Thyroid gland (tissue), 4 donors: ENCODE results near the gene LRCOL1. TPM values are rescaled to one million over a fixed set of nuclear protein-coding genes. Genes with fewer than 3 reads are reported as not detected.

ENCODE experiments used
- DNase-seq, 2 donors: peaks; one replicate each; pipeline ENCODE4 v3.0.0-alpha.2; 2019
- H3K27ac ChIP-seq, 3 donors: fragments of 200-600 bp; sonication (generic); 1 replicate in 2 of 3; 2 replicates in 1 of 3; pipeline ENCODE4 v1.5.1; 2016 to 2019; ENCODE audit warnings: mild to moderate bottlenecking in 1 of 3, moderate library complexity in 1 of 3
- H3K27me3 ChIP-seq: fragments of 200-600 bp; sonication (generic); one replicate; pipeline ENCODE4 v1.5.1; 2019
- H3K36me3 ChIP-seq, 2 donors: fragments of 200-600 bp; sonication (generic); one replicate each; pipeline ENCODE4 v1.5.1; 2016 to 2019
- H3K4me1 ChIP-seq, 2 donors: fragments of 200-600 bp; sonication (generic); one replicate each; pipeline ENCODE4 v1.5.1; 2017 to 2019
- H3K4me3 ChIP-seq, 3 donors: fragments of 200-600 bp; sonication (generic); replicated peaks in 1 of 3; 1 replicate in 2 of 3; 2 replicates in 1 of 3; pipeline ENCODE4 v1.5.1; 2016; ENCODE audit warnings: mild to moderate bottlenecking in 1 of 3
- H3K9me3 ChIP-seq: fragments of 200-600 bp; sonication (generic); one replicate; pipeline ENCODE4 v1.5.1; 2017
- POLR2A ChIP-seq, 2 donors: fragments of 450-650 bp; IDR thresholded peaks; one replicate each; pipeline ENCODE4 v1.6.1; 2017; ENCODE audit warnings: antibody characterized with exemption in 2 of 2, mild to moderate bottlenecking in 2 of 2, moderate library complexity in 1 of 2
- WGBS, 2 donors: methylation state at CpG; one replicate each; pipeline ENCODE4 v1.1.5; 2017; 5-methylcytosine and 5-hydroxymethylcytosine counted together
- intact Hi-C: fragments of 100-400 bp; cut with DNase I; formaldehyde crosslinking; loops from one replicate; pipeline ENCODE4 v1.15.1; 2023
- total RNA-seq, 4 donors: library from RNA; depleted of rRNA; stranded (reverse); fragments of >200 nt; gene quantifications; one replicate each; pipeline ENCODE4 v1.2.3, GENCODE V29; 2016
- TF ChIP-seq, protein P1 (sequence below), 6 experiments: fragments of 200-600 bp in 3 of 6; fragments of 450-650 bp in 3 of 6; sonication (generic) in 3 of 6; IDR thresholded peaks; one replicate each; pipeline ENCODE4 v1.5.1; 2016 to 2019; ENCODE audit warnings: antibody characterized with exemption in 6 of 6, mild to moderate bottlenecking in 2 of 6, inconsistent platforms in 1 of 6, moderate library complexity in 1 of 6

The LRCOL1 gene
- total RNA-seq, 4 donors from 2014 or later, result 0.89 to 3.2 (median 3.2) TPM; not detected in 1

DNA sequence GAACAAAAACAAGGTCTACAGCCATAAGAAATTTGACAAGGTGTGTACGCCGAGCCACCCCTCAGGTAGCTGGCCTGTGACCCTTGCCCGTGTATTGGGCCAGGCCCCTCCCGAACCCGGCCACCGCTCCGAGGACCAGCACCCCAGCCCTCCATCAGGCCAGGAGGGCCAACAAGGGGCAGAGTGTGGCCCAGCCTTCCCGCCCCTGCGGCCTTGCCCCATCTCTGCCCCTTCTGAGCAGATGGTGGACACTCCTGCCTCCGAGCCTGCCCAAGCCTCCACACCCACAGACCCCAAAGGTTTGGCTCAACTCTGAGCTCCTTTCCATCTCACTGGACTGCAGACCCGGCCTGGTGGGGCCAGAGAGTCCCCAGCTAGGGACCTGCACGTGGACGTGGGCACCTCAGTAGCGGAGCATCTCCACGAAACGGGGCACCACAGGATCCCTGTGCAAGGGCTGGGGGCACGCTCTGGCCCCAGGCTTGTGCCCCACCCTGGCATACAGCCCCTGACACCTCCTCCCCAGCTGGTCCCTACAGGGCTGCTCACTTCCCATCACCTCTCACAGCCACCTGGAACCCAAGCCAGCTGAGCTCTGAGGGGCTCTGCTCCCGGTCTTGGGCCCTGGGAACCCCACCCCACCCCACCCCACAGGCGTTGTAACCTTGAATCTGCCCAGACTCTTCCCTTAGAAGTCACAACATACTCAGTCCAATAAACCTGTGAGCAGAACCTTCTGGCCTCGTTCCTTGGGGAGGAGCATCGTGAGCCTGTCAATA is 11.5 kb upstream of the LRCOL1 start:
- Histone ChIP-seq H3K27me3 (peaks cover 18% of the 10 kb centered on the region), H3K27ac (no peak overlapping the region), H3K9me3 (no peaks in the 10 kb centered on the region), H3K4me3 (no peak overlapping the region), H3K4me1 (peaks cover 4 to 5% of the 10 kb centered on the region in 2 donors), H3K36me3 (peaks cover 0 to 4% of the 10 kb centered on the region in 2 donors)
- intact Hi-C loops, result no loop called here
- TF ChIP-seq, protein P1, sequence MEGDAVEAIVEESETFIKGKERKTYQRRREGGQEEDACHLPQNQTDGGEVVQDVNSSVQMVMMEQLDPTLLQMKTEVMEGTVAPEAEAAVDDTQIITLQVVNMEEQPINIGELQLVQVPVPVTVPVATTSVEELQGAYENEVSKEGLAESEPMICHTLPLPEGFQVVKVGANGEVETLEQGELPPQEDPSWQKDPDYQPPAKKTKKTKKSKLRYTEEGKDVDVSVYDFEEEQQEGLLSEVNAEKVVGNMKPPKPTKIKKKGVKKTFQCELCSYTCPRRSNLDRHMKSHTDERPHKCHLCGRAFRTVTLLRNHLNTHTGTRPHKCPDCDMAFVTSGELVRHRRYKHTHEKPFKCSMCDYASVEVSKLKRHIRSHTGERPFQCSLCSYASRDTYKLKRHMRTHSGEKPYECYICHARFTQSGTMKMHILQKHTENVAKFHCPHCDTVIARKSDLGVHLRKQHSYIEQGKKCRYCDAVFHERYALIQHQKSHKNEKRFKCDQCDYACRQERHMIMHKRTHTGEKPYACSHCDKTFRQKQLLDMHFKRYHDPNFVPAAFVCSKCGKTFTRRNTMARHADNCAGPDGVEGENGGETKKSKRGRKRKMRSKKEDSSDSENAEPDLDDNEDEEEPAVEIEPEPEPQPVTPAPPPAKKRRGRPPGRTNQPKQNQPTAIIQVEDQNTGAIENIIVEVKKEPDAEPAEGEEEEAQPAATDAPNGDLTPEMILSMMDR (IDR thresholded peaks at IDR 0.05), result no peak
- no peak for TF ChIP-seq POLR2A (IDR thresholded peaks at IDR 0.05)
- WGBS, 2 donors, result 83 to 90% methylated on average over 18 to 19 of the region's 21 CpGs
- no peak for DNase-seq

DNA sequence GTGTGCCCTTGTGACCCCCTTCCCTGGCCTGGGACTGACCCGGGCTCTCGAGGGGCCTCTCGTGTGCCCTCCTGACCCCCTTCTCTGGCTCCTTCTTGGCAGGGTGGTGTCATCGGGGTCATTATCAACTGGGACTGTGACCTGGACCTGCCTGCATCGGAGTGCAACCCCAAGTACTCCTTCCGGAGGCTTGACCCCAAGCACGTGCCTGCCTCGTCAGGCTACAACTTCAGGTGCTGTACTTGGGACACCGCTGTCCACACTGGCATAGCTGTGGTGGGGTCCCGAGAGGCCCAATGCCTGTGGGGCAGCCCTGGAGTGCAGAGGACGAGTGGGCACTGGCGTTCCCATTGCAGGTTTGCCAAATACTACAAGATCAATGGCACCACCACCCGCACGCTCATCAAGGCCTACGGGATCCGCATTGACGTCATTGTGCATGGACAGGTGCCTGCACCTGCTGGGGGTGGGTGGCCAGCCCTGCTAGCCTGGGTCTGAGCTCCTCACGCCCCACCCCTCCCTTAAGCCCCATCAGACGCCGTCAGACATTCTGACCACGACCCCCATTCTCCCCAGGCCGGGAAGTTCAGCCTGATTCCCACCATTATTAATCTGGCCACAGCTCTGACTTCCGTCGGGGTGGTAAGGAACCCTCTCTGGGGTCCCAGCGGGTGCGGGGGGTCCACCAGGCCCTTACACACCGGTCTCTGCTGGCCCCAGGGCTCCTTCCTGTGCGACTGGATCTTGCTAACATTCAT is 10.7 kb upstream of the LRCOL1 start:
- no peak overlapping the region for H3K4me3 ChIP-seq
- peaks cover 4 to 5% of the 10 kb centered on the region in 2 donors for H3K4me1 ChIP-seq
- H3K36me3 ChIP-seq, result peaks cover 0 to 4% of the 10 kb centered on the region in 2 donors
- peaks cover 25% of the 10 kb centered on the region for H3K27me3 ChIP-seq
- H3K27ac ChIP-seq, result no peak overlapping the region
- TF ChIP-seq, protein P1 (IDR thresholded peaks at IDR 0.05), result no peak
- TF ChIP-seq POLR2A (IDR thresholded peaks at IDR 0.05), result no peak
- DNase-seq, result no peak
- H3K9me3 ChIP-seq, result no peaks in the 10 kb centered on the region
- intact Hi-C loops, result no loop called here
- 69 to 80% methylated on average over 20 to 24 of the region's 28 CpGs for WGBS, 2 donors

DNA sequence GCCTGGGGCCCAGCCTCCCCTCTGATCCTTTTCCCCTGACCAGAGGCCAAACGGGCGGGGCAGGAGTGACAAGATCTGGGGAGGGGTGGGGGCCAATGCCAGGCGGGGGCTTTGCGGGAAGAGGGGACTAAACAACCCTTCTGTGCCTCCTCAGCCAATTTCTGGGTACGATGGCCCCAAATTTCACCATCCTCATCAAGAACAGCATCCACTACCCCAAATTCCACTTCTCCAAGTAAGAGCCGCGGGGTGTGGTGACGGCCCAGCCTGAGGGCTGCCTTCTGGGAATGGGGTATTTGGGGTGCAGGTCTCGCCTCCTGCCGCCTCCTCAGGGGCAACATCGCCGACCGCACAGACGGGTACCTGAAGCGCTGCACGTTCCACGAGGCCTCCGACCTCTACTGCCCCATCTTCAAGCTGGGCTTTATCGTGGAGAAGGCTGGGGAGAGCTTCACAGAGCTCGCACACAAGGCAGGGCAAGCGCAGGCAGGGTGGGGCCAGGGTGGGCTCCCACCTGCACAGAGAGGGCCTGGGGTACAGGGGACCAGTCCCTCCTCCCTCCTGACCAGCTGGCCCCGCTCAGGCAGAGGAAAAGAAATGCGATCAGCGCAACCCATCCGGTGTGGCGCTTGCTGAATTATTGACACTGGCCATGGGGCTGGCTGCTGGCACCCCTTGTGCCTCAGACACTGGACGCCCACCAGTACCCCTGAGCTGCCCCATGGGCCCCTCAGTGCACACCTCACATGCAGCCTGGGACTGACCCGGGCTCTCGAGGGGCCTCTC is 9.9 kb upstream of the LRCOL1 start:
- H3K9me3 ChIP-seq, result no peaks in the 10 kb centered on the region
- intact Hi-C loops, result no loop called here
- H3K4me1 ChIP-seq, result peaks cover 4 to 5% of the 10 kb centered on the region in 2 donors
- no peak overlapping the region for H3K27ac ChIP-seq
- DNase-seq, result no peak
- no peaks in the 10 kb centered on the region for H3K36me3 ChIP-seq
- H3K27me3 ChIP-seq, result peaks cover 25% of the 10 kb centered on the region
- 52 to 70% methylated on average over 18 to 22 of the region's 29 CpGs for WGBS, 2 donors
- H3K4me3 ChIP-seq, result no peak overlapping the region
- TF ChIP-seq POLR2A (IDR thresholded peaks at IDR 0.05), result no peak
- TF ChIP-seq, protein P1 (IDR thresholded peaks at IDR 0.05), result no peak

DNA sequence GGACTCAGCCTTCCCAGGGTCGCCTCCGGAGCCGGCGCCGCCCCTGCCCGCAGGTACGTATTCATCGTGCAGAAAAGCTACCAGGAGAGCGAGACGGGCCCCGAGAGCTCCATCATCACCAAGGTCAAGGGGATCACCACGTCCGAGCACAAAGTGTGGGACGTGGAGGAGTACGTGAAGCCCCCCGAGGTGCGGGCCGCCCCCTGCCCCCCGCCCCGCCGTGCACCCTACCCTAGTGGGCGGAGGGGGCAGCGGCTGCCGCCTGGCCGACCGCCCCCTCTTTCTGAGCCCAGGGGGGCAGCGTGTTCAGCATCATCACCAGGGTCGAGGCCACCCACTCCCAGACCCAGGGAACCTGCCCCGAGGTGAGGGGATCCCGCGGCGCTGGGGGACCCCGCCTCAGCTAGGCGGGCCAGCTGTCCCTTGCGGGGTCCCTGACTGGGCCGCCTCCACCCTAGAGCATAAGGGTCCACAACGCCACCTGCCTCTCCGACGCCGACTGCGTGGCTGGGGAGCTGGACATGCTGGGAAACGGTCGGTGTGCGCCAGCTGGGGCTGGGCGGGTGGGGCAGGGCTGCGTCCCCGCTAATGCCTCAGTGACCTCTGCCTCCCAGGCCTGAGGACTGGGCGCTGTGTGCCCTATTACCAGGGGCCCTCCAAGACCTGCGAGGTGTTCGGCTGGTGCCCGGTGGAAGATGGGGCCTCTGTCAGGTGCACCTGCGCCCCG is 9.2 kb upstream of the LRCOL1 start:
- Histone ChIP-seq H3K9me3 (no peaks in the 10 kb centered on the region), H3K36me3 (no peaks in the 10 kb centered on the region), H3K27ac (no peak overlapping the region), H3K4me1 (peaks cover 4 to 5% of the 10 kb centered on the region in 2 donors), H3K27me3 (peaks cover 25% of the 10 kb centered on the region), H3K4me3 (no peak overlapping the region)
- WGBS, 2 donors, result 17 to 34% methylated on average over 14 to 17 of the region's 53 CpGs
- no peak for DNase-seq
- intact Hi-C loops, result loop anchor here (10.0 kb wide), 1 partner anchor 465 kb away; no protein-coding TSS in a partner anchor
- TF ChIP-seq, protein P1 (IDR thresholded peaks at IDR 0.05), result no peak
